GM12864 (cell line): Measurements from ENCODE around the gene IGFBP4.

Experiments
- DNase-seq: peaks from one replicate; pipeline ENCODE4 v3.0.0-alpha.2; 2011; ENCODE audit warnings: low read depth
- H3K4me3 ChIP-seq: 2 replicates; pipeline ENCODE4 v1.5.1; 2011; ENCODE audit warnings: mild to moderate bottlenecking, low read depth, low read length, control low read depth
- TF ChIP-seq, protein P1 (sequence below): IDR thresholded peaks from 2 replicates; pipeline ENCODE4 v1.5.1; 2011; ENCODE audit warnings: low read depth, mild to moderate bottlenecking, moderate library complexity, low read length, control low read depth, inconsistent platforms; ENCODE audit errors: missing control alignments

IGFBP4 gene

DNA sequence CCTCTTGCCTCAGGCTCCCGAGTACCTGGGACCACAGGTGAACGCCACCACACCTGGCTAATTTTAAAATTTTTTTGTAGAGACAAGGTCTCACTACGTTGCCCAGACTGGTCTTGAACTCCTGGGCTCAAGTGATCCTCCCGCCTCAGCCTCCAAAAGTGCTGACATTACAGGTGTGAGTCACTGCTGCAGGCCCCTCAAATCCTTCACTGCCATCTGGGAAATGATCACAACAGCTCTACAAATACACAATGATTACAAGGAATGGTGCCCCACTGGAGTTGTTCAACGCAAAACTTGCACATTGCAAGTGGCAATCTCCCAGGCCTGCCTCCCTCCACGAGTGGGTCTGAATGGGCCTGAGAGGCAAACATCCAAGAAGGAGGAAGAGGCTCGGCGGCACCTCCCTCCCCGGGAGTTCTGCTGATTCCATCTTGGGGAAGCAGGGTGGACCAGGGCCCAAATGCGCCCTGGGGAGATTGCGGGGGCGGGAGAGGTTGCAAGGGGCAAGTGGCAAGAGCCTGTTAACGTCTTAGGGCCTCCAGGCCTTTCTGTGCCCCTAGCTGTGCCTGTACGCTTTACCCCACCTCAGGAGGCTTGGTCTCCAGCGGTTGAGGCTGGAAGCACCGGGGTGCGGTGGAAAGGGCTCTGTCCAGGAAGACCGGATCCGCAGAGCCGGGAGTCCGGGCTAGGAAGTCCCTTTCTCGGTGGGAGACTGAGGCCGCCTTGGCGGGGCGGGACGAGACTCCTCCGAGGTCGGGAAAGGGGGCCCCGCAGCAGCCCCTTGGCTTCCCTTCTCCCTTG lies 656 bp upstream of the IGFBP4 start:
- TF ChIP-seq, protein P1, sequence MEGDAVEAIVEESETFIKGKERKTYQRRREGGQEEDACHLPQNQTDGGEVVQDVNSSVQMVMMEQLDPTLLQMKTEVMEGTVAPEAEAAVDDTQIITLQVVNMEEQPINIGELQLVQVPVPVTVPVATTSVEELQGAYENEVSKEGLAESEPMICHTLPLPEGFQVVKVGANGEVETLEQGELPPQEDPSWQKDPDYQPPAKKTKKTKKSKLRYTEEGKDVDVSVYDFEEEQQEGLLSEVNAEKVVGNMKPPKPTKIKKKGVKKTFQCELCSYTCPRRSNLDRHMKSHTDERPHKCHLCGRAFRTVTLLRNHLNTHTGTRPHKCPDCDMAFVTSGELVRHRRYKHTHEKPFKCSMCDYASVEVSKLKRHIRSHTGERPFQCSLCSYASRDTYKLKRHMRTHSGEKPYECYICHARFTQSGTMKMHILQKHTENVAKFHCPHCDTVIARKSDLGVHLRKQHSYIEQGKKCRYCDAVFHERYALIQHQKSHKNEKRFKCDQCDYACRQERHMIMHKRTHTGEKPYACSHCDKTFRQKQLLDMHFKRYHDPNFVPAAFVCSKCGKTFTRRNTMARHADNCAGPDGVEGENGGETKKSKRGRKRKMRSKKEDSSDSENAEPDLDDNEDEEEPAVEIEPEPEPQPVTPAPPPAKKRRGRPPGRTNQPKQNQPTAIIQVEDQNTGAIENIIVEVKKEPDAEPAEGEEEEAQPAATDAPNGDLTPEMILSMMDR, result no peak

DNA sequence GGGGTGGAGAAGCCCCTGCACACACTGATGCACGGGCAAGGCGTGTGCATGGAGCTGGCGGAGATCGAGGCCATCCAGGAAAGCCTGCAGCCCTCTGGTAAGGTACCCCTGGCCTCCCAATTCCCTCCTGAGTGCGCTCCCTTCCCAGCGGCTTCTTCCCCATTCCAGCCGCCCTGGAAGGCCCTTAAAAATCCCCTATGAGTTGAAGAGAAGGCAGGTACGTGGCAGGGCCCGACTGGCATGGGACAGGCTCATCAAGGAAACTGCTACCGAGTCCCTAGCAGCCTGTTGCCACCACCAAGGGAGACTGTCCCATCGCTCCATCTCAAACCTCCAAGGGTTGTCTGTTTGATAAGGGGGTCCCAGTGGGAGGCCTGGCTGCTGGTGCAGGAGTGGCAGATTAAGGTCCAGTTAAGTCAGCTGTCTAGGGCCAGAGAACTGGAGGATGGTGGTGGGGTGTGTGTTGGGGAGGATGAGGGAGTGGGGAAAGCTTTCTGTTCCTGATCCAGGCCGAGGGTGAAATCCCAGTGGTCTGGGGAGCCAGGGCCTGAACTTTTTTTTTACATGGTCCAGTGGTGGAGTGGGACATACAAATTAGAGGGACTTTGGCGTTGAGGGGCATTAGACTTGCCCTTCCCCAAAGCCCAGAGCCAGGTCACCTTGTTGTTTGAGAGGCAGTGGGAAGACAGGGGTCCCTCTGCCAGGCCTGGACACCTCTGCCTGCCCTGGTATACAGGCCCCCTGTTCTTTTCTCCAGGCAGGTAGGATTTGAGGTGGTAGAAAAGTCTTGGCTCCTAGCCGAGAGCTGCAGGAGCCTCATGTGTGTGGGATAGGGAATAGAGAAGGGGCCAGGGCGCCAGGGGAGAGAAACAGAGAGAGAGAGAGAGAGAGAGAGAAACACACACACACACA lies 994 bp downstream of the IGFBP4 start:
- H3K4me3 ChIP-seq, result peak overlapping the region; percentile 20
- TF ChIP-seq, protein P1, result no peak
- no peak for DNase-seq

More for the DNA sequence above, 656 bp upstream of the IGFBP4 start:
- DNase-seq, result no peak
- H3K4me3 ChIP-seq, result no peak overlapping the region; the same call in 1 of the 2 replicates

DNA sequence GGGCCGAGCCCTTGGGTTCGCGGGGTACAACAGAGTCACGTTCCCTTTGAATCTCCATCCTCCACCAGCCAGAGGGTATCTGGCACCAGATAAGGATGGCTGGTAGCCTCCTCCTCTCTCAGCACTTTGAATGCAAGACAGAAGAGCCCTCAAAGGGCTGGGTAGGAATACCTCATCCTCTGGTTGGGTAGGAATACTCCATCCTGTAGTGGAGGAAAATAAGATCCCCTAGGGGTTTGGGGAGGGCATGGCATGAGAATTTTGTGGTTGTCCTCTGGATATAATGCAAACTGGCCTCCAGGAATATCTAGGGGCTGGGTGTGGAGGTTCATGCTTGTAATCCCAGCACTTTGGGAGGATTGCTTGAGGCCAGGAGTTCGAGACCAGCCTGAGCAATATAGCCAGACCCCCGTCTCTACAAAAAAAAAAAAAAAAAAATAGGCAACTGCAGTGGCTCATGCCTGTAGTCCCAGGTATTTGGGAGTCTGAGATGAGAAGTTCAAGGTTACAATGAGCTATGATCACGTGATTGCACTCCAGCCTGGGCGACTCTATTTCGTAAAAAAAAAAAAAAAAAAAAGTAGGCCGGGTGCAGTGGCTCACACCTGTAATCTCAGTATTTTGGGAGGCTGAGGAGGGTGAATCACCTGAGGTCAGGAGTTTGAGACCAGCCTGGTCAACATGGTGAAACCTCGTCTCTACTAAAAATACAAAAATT lies 2.7 kb downstream of the IGFBP4 start:
- no peak for DNase-seq
- no peak overlapping the region for H3K4me3 ChIP-seq
- TF ChIP-seq, protein P1, result no peak

DNA sequence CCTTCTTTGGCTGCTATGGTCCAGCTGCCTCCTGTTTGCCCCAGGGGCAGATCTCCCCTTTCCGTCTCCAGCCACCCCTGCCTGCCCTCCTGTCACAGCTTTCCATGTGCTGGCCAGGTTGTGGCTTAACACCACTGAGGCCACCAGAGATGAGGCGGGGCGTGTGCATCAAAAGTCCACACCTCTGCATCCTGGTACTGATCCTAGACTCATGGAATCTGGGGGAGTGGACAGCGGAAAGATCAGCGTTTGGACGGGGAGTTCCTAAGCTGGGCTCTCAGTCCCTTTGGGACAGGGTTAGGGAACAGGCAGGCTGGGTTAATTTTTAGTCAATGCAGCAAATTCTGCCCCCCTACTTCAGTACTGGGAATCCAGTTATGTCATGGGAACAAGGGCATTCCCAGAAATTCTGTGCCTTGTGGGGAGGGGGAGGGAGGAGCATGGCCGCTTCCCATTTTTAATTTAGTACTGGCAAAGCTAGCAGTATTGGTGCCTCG lies 3.9 kb downstream of the IGFBP4 start:
- DNase-seq, result no peak
- TF ChIP-seq, protein P1, result no peak
- H3K4me3 ChIP-seq, result no peak overlapping the region

DNA sequence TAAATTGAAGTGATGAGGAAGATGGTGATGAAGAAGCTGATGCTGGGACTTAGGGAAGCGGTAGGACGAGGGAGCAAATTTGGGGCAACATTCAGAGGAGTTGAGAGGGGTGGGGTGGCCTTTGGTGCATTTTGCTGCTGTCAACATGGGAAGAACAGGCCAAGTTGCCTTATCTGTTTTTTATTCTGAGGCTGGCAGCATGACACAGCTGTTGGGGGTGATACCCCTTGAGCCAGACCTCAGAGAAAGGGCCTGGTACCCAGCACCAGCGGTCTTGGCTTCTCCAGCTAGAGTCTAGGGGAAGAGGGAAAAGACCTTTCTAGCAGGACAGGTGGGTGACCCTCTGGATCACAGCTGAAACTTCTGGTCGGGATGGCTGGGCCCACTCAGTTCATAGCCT lies 4.6 kb downstream of the IGFBP4 start:
- no peak for DNase-seq
- TF ChIP-seq, protein P1, result no peak
- H3K4me3 ChIP-seq, result no peak overlapping the region

DNA sequence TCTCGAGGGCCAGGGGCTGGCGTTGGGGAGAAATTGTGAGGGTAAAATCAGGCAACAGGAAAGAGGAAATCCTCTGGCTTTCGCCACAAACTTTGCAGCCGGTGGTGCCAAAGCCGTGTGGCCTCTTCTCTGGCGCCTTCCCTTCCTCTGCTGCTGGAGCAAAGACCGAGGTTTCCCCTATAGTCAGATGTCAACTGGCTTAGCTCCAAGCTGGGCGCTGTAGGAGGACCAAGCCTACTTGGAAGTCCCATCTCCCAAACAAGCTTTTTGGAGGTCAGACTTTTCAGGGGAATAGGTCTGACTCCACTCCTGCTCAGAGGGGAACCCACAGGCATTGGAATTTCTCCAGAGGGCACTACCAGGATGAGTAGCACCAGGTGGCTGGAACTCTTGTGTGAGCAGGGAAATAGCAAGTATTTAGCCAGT lies 5.0 kb downstream of the IGFBP4 start:
- DNase-seq, result no peak
- TF ChIP-seq, protein P1, result no peak
- no peak overlapping the region for H3K4me3 ChIP-seq
